ENCODE data around the gene GJE1. TPM values are rescaled to one million over a fixed set of nuclear protein-coding genes. Genes with fewer than 3 reads are reported as not detected.

Gene GJE1
- total RNA-seq, 1 donor from 2014 or later, result not detected

DNA sequence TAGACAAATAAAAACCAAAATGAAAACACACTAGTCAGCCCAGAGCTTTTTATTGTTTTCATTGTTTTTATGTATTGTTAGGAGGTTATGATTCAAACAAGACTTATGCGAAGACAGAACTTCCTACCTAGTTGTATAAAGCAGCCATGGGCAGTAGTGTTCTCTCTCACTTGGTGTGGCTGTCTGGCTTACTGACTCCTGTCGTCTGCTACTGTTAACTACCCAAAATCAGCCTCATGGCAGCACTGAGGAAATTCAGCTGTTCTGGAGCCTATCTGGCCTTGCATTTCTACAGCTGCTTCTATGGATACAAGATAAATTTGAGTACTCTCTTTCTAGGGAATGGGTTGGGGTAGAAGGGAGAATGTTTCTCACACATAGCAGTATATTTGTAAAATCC lies 34.8 kb downstream of the GJE1 start:
- Mint-ChIP-seq H3K36me3 (peaks cover 2% of the 10 kb centered on the region), H3K27me3 (no peaks in the 10 kb centered on the region), H3K27ac (no peak overlapping the region), H3K4me3 (no peak overlapping the region), H3K4me1 (ENCODE audit: unreplicated experiment) (peaks cover 4% of the 10 kb centered on the region), H3K9me3 (no peaks in the 10 kb centered on the region)
- DNase-seq (ENCODE audit: extremely low spot score, unreplicated experiment), result no peak
- TF ChIP-seq, protein P1, sequence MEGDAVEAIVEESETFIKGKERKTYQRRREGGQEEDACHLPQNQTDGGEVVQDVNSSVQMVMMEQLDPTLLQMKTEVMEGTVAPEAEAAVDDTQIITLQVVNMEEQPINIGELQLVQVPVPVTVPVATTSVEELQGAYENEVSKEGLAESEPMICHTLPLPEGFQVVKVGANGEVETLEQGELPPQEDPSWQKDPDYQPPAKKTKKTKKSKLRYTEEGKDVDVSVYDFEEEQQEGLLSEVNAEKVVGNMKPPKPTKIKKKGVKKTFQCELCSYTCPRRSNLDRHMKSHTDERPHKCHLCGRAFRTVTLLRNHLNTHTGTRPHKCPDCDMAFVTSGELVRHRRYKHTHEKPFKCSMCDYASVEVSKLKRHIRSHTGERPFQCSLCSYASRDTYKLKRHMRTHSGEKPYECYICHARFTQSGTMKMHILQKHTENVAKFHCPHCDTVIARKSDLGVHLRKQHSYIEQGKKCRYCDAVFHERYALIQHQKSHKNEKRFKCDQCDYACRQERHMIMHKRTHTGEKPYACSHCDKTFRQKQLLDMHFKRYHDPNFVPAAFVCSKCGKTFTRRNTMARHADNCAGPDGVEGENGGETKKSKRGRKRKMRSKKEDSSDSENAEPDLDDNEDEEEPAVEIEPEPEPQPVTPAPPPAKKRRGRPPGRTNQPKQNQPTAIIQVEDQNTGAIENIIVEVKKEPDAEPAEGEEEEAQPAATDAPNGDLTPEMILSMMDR (conservative IDR thresholded peaks at IDR 0.05), result no peak

DNA sequence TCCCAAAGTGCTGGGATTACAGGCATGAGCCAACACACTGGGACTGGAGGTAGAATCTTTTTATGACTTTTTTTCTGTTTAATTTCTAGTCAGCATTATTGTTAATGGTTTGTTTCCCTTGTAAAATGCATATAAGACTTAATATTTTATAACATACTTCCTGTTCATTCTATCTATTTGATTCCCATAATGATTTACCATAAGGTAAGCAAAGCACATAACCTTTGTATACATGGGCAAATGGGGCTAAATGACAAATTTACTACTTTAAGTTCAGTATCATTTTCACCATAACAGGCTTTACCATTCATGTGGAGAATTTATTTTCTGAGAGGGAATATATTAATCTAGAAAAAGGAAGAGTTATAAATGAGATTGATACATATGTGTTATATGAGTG lies 38.6 kb downstream of the GJE1 start:
- TF ChIP-seq, protein P1 (conservative IDR thresholded peaks at IDR 0.05), result no peak
- DNase-seq (ENCODE audit: extremely low spot score, unreplicated experiment), result no peak
- Mint-ChIP-seq H3K36me3 (peaks cover 23% of the 10 kb centered on the region), H3K9me3 (no peaks in the 10 kb centered on the region), H3K4me3 (no peak overlapping the region), H3K4me1 (ENCODE audit: unreplicated experiment) (no peaks in the 10 kb centered on the region), H3K27me3 (no peaks in the 10 kb centered on the region), H3K27ac (no peak overlapping the region)

DNA sequence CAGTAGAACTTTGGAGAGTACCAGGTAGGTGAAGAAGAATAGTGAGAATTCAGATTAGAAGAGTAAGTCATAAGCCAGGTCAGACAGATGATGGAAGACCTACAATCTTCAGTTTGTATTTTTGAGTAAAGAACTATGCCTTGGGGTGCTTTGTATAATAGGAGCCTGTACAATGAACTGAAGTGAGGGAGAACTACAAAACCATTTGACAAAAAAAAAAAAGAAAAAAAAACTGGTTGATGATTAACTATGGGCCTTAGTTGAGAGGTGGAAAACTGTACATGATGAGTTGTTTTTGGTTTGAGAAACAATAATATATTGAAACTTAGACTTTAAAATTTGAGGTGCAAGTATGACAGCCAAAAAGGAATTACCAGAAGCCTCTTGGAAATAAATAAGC lies 40.0 kb downstream of the GJE1 start:
- Mint-ChIP-seq H3K4me3 (no peak overlapping the region), H3K4me1 (ENCODE audit: unreplicated experiment) (no peaks in the 10 kb centered on the region), H3K9me3 (peaks cover 2% of the 10 kb centered on the region), H3K36me3 (peaks cover 34% of the 10 kb centered on the region), H3K27me3 (no peaks in the 10 kb centered on the region), H3K27ac (no peak overlapping the region)
- TF ChIP-seq, protein P1 (conservative IDR thresholded peaks at IDR 0.05), result no peak
- no peak for DNase-seq (ENCODE audit: extremely low spot score, unreplicated experiment)

DNA sequence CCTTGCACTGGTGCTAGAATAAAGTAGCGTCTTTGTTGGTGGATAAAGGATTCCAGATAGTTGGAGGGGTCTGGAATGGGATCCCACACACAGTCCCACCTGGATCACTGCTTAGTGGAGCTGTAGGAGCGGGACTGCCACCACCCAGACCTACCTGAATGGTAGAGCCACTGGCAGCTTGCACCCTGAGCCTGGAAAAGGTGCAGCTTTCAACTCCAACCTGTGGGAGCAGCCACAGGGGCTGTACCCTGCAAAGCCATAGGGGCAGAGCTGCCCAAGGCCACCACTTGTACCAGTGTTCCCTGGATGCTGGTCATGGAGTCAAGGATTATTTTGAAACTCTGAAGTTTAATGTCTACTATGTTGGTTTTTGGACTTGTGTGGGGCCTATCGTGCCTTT lies 41.3 kb downstream of the GJE1 start:
- H3K9me3 Mint-ChIP-seq, result peaks cover 6% of the 10 kb centered on the region
- H3K27ac Mint-ChIP-seq, result no peak overlapping the region
- H3K27me3 Mint-ChIP-seq, result no peaks in the 10 kb centered on the region
- TF ChIP-seq, protein P1 (conservative IDR thresholded peaks at IDR 0.05), result no peak
- H3K4me1 Mint-ChIP-seq (ENCODE audit: unreplicated experiment), result no peaks in the 10 kb centered on the region
- H3K36me3 Mint-ChIP-seq, result peaks cover 40% of the 10 kb centered on the region
- no peak for DNase-seq (ENCODE audit: extremely low spot score, unreplicated experiment)
- H3K4me3 Mint-ChIP-seq, result no peak overlapping the region

DNA sequence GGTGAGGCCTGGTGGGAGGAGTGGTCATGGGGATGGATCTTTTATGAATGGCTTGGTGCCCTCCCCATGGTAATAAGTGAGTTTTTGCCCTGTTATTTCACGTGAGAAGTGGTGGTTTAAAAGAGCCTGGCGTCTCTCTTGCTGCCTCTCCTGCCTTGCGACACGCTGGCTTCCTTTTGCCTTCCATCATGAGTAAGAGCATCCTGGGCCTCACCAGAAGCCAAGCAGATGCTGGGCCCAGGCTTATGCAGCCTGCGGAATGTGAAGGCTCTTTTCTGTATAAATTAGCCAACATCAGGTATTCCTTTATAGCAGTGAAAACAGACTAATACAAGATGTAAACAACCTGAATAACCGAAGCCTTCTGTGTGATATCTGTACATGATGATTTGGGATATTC lies 42.0 kb downstream of the GJE1 start:
- H3K27me3 Mint-ChIP-seq, result no peaks in the 10 kb centered on the region

More for the DNA sequence above, 42.0 kb downstream of the GJE1 start:
- H3K27ac Mint-ChIP-seq, result no peak overlapping the region
- no peaks in the 10 kb centered on the region for H3K4me1 Mint-ChIP-seq (ENCODE audit: unreplicated experiment)
- no peak overlapping the region for H3K4me3 Mint-ChIP-seq
- peaks cover 40% of the 10 kb centered on the region for H3K36me3 Mint-ChIP-seq
- no peak for DNase-seq (ENCODE audit: extremely low spot score, unreplicated experiment)
- TF ChIP-seq, protein P1 (conservative IDR thresholded peaks at IDR 0.05), result no peak
- peaks cover 6% of the 10 kb centered on the region for H3K9me3 Mint-ChIP-seq
